ENCODE measurements around the gene WNK2.

- TF ChIP-seq POLR2AphosphoS5 (IDR thresholded peaks at IDR 0.05) (no peak), CTCF (IDR thresholded peaks at IDR 0.05) (no peak), EP300 (IDR thresholded peaks at IDR 0.05) (no peak)
Observed at GRCh38 chr9:93266521-93267001, 82.6 kb downstream of the WNK2 start.

Data from esophagus muscularis mucosa (tissue), 4 donors.